ENCODE data around the gene CCT8.
A peak's percentile ranks its signal among the peaks of the same experiment; 100 is the strongest.

Gene CCT8

GRCh38 chr21:29077651-29078090, 4.2 kb upstream of the CCT8 start:
- peak in 2 of 14 donors; percentile 19 to 21 for DNase-seq

DNA sequence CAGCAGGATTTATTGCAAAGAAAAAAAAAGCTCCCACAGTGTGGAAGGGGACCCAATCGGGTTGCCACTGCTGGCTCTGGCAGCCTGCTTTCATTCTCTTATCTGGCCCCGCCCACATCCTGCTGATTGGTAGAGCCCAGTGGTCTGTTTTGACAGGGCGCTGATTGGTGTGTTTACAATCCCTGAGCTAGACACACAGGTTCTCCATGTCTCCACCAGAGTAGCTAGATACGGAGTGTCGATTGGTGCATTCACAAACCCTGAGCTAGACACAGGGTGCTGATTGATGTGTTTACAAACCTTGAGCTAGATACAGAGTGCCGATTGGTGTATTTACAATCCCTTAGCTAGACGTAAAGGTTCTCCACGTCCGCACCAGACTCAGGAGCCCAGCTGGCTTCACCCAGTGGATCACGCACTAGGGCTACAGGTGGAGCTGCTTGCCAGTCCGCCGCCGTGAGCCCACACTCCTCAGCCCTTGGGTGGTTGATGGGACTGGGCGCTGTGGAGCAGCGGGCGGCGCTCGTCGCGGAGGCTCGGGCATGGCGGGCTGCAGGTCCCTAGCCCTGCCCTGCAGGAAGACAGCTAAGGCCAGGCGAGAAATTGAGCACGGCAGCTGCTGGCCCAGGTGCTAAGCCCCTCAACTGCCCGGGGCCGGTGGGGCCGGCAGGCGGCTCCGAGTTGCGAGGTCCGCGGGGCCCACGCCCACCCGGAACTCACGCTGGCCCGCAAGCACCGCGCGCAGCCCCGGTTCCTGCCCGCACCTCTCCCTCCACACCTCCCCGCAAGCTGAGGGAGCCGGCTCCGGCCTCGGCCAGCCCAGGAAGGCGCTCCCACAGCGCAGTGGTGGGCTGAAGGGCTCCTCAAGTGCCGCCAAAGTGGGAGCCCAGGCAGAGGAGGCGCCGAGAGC, 3.5 kb upstream of the CCT8 start:
- DNase-seq: peak in 7 of 14 donors; percentile 19 to 50 (median 34)

DNA sequence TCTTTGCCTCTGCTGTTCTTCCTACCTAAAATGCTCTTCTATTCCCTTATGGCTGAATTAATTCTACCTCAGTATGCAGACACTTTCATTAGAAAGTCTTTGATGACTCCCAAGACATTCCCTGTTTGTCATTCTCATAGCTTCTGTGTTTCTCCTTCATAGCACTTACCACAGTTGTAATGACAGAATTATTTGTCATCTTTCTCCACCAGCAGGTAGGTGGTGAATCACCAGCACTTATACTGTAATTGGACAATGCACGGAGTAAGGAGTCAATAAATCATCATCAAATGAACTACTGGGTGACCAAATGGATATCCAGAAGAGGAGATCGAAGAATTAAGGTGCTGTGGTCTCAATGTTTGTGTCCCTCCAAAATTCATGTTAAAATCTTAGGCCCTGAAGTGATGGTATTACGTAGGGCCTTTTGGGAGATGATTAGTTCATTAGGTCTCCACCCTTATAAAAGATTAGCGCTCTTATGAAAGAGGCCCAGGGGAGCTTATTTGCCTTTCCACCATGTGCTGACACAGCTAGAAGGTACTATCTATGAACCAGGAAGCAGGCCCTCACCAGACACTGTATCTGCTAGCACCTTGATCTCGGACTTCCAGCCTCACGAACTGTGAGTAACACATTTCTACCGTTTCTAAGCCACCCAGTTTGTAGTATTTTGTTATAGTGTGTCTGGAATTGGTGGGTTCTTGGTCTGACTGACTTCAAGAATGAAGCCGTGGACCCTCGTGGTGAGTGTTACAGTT, 2.4 kb upstream of the CCT8 start:
- DNase-seq: no peak

DNA sequence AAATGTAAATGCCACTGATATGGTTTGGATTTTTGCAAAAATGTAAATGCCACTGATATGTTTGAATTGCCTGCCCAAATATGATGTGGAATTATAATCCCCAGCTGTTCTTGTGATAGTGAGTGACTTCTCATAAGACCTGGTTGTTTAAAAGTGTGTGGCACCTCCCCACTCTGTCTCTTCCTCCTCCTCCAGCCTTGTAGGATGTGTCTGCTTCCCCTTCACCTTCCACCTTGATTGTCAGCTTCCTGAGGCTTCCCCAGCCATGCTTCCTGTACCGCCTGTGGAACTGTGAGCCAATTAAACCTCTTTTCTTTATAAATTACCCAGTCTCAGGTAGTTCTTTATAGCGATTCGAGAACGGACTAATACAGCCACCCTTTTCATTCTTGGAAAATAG, 1.3 kb upstream of the CCT8 start:
- DNase-seq: no peak

- no peak for DNase-seq
Measured at GRCh38 chr21:29074007-29074376, 544 bp upstream of the CCT8 start.

DNA sequence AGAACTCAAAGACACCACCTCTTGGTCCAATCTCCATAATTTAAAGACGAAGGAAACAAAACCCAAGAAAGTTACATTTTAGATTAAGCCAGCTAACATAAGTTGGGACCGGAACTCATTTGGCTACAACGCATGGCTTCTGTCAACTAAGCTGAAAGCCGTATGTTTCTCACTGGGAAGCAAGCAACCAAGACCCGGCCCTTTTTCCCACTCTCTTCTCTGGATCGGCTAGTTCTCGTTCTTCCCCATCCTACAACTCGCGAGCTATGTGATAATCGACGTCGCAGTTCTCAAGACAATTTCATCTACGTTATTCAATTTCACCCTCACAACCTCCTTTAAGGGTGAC, 601 bp downstream of the CCT8 start:
- DNase-seq: no peak

DNA sequence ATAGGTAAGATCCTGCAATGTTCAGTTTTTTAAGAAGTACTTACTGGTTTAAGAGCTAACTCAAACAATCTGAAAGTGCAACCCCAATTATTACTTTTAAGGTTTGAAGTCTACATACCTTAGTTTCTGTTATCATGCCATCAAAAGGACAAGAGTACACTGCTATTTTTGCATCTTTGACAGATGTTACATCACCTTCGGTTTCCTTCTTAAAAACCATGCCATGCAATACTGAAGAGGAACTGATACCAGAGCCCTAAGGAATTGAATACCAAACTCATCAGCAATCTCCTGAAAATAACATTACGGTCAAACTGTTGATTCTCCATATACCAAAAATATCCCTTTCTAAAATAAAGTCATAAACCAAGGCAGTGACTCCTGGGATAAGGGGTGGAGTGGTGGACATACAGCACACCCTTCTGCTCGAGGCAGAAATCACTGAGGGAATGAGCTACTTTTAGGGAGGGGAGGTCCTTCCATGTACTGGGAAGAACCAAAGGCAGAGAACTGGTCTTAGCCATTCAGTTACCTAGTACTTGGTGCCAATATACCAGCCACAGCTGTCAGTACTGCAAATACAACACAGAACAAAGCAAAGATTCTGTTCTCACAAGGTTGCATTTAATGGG, 8.5 kb downstream of the CCT8 start:
- DNase-seq: no peak

GRCh38 chr21:29056538-29057050, 16.9 kb downstream of the CCT8 start:
- DNase-seq: no peak

- DNase-seq: no peak
Measured at GRCh38 chr21:29056005-29056404, 17.4 kb downstream of the CCT8 start.

DNA sequence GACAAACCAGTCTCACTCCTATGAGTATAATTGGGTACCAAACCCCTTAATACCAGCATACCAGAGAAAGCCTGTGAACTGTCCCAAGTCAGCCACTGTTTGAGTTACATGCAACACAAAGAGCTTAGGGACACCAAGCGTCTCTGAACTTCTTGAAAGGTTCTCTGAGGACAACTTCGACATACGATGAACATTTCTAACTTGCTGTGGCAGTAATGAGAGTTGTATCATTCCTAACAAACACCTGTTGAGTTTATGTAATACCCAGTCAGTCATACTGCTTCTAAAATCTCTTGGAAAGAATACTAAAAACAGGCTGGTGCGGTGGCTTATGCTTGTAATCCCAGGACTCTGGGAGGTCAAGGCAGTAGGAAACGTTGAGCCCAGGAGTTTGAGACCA, 18.4 kb downstream of the CCT8 start:
- no peak for DNase-seq

GRCh38 chr21:29053656-29054055, 19.8 kb downstream of the CCT8 start:
- no peak for DNase-seq

DNA sequence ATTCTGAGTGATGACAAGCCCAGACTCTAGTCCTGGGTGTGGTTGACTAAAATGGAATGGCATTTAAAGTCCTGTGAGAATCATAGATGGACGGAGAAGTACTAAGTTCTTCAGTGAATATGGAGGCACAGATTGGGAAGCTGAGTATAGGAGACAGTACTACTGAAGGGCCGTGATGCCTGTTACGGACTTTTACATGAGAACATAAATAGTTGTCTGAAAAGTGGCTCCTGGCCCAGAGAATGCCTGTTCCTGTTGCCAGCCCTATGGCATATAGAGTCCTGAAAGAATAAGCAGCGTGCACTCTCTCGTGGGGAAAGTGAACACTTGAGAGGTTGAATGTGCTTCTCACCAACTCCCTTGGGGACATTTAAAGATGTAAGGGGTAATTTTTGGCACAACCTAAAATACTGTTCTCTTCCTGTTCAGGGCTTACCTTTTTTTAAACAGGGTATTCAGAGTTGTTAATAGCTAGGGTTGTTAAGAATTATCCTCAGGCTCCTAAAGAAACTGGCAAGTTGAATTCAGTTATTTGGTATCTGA, 20.4 kb downstream of the CCT8 start:
- DNase-seq: no peak

DNA sequence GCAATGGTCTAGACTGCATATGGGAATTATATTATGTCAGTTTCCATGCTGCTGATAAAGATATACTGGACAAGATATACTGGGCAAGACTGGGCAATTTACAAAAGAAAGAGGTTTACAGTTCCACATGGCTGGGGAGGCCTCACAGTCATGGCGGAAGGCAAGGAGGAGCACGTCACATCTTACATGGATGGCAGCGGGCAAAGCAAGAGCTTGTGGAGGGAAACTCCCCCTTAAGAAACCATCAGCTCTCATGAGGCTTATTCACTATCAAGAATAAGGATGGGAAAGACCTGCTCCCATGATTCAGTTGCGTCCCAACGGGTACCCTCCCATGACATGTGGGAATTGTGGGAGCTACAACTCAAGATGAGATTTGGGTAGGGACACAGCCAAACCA, 21.2 kb downstream of the CCT8 start:
- DNase-seq: no peak

GRCh38 chr21:29034678-29035077, 38.8 kb downstream of the CCT8 start:
- DNase-seq: no peak

DNA sequence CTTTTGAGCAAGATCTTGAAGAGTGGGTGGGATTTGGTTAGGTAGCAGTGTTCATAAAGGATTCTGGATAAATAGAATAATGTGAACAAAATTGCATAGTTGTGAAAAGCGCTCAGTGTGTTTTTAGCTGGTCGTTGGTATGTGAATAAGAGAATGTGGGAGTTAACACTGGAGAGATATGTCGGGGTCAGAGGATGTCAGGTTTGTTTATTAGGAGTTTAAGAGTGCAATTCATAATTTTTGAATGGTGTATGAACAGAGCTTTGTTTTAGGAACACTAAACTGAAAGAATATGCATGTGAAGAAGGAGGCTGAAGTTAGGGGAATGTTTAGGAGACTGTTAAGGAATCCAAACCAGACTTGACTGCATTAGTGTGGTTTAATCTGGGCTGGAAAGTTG, 39.6 kb downstream of the CCT8 start:
- DNase-seq: no peak

- no peak for DNase-seq
Measured at GRCh38 chr21:29033301-29033700, 40.1 kb downstream of the CCT8 start.

DNA sequence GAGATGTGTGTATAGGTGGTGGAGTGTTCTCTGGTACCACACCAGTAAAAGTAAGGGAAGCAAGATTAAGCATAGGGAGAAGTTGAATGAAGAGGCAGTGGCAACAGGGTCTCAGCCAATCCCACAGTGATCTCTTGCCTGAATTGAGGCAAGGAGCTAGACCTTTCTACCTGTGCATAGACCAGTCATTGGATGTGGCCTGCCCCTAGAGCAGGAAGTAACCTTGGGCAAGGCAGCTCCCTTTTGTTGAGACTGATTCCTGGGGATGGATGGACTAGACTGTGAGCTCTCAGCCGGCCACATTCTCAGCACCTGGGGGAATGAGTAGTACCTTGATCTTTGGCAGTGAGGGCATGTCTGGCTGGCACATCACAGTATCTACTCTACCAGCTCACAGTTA, 42.5 kb downstream of the CCT8 start:
- no peak for DNase-seq

DNA sequence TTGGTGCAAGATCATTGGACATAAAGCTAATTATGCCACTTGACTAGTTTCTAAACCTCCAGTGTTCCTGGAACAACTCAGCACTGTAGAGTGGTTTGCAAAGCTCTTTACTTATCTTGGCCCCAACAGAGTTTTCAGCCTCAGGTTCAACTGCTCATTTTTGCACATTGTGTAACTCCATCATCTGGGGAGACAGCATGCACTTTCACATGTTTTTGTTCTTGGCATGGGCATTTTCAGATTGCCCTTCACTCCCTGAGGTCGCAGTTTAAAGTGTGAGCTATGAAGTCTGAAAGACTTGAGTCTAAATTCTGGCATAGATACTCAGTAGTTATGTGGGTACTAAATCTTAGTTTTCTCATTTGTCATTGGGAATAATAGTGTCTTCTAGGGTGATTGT, 43.9 kb downstream of the CCT8 start:
- no peak for DNase-seq

- DNase-seq: no peak
Measured at GRCh38 chr21:29025328-29025713, 48.1 kb downstream of the CCT8 start.

DNA sequence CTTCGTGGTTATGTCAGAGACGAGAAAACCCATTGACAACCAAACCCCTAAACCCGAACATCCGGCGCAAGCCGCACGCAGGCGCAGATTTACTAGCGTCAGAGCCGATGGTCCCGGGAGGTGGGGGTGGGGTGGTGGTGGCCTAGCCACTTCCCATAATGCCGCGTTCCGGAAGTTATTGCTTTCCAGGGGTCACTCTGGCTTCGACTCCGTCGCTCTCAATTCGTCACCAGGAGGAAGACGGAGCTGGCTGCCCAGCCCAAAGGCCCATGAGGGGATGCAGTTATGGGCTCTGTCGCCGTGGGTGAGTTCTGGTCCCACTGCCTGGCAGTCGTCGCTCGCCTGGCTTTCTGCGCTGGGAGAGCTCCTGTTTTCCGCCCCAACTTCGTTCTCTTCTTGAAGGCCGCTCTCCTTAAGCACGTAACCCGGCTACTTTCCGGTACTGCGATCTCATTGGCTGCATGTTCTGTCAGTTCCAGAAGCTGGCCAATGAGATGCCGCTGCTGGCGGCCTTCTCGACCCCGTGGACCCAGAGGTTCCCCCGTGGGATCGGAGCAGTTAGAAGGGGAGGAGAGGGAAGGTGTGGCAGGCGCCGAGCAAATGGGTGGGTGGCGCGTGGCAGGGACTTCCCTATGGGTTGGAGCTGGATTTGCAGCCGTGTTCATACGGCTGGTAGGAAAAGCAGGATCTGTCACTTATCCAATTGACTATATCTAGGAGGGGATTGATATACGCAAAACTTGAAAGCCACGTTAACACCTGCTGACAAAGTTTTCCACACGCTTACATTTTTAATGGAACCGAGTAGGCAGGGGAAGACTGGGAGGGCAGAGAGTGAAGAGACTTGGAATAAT, 48.7 kb downstream of the CCT8 start, which contains the start of gene USP16:
Gene USP16 (plus strand): TSS at position 195 of the 854 bp plus-strand sequence. CDS start 3,246 bp downstream, outside the sequence.
- DNase-seq: peak; percentile 93 to 100 (median 99)

DNA sequence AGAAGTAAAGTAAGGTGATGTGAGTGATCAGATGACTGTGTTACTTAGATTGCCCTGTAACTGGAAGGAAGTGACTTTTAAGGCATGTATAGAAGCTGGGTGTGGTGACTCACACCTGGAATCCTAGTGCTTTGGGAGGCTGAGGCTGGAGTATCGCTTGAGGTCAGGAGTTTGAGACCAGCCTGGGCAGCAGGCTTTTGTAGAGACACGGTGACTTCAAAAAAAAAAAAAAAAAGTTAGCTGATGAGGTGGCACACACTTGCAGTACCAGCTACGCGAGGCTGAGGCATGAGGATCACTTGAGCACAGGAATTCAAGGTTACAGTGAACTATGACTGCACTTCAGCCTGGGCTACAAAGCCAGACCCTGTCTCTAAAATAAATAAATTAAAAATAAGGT, 51.3 kb downstream of the CCT8 start:
- no peak for DNase-seq

DNA sequence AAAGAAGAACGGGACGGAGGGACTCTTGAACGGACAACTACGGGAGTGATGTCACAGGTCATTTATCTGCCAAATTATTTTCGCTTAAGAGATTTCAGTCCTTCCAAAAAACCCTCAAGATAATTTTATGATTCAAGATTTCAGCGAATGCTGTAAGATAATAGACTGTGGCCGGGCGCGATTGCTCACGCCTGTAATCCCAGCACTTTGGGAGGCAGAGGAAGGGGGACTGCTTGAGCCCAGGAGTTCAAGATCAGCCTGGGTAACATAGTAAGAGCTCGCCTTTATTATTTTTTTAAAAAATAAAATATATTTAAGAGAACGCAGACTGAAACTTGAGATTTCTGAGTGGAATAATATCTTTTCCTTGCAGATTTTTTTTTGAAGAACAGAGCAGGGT, 54.9 kb downstream of the CCT8 start:
- DNase-seq: peak in 1 of 14 donors; percentile 18

All from C1 segment of cervical spinal cord (tissue), 14 donors.